GM12801 (cell line): ENCODE results near the gene FAM168B.

Experiments
- TF ChIP-seq, protein P1 (sequence below): IDR thresholded peaks from one replicate; pipeline ENCODE4 v1.5.1; 2011; ENCODE audit warnings: control low read depth; ENCODE audit not compliant: insufficient read length; ENCODE audit errors: extremely low read depth

Gene FAM168B

DNA sequence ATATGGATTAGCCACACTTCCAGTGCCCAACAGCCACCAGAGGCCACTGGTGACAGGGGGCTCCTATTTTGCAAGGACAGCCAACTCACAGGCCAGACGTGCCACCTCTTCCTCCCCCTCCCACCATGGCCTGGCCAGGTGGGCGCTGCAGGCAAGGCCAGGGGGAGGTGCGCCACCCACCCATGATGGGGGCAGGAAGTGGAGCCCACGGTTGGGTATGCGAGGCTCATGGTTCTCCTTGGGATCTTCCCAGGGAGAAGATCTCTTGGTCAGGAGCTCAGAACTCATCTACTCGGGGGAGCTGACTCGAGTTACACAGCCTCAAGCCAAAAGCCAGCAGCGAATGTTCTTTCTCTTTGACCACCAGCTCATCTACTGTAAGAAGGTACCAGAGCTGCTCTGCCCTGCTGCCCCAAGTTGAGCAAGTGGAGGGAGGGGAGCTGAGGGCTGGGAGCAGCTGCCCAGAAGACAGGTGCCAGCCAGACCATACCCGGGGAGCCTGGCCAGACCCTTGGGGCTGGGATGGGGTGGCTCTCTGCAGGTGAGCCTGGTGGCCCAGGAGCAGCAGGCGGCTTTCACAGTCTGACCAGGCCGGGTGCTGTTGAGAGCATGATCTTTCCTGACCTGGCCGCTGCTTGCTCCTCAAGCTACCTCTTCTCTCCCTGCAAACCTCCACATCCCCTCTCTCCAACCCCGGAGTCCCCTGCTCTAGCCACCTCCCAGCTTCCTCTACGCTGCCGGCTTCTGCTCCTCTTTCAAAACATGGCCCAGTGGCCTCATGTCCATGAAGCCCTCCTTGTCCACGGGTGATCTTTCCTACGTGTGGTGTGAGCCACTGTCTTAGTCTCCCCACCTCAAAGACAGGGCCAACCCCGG lies 49.8 kb downstream of the FAM168B start:
- TF ChIP-seq, protein P1, sequence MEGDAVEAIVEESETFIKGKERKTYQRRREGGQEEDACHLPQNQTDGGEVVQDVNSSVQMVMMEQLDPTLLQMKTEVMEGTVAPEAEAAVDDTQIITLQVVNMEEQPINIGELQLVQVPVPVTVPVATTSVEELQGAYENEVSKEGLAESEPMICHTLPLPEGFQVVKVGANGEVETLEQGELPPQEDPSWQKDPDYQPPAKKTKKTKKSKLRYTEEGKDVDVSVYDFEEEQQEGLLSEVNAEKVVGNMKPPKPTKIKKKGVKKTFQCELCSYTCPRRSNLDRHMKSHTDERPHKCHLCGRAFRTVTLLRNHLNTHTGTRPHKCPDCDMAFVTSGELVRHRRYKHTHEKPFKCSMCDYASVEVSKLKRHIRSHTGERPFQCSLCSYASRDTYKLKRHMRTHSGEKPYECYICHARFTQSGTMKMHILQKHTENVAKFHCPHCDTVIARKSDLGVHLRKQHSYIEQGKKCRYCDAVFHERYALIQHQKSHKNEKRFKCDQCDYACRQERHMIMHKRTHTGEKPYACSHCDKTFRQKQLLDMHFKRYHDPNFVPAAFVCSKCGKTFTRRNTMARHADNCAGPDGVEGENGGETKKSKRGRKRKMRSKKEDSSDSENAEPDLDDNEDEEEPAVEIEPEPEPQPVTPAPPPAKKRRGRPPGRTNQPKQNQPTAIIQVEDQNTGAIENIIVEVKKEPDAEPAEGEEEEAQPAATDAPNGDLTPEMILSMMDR, result no peak

DNA sequence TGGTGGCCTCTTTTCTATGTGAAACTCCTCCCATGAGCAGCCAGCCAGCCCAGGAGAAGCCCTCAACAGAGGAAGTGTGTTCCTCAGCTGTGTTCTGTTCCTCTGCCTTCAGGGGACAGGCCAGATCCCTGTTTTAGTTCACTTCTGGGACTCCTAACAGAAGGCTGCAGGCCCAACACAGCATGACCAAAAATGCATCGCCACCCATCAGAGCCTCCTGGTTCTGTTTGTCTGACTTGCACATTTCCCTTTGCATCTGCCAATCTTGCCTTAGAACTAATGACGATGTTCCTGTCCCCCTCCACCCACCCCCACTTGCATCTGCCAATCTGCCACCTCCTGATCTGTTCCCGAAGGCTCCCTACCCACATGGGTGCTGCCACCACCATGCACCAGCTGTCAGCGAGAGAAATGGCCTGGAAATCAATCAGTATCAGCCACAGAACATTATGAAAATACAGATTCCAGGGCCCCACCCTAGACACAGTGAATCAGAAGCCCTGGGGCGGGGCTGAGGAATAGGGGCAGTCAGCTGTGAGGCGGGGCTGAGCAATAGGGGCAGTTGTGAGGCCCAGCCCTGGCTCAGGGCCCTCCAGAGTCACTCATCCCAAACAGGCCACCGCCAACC lies 51.0 kb downstream of the FAM168B start:
- TF ChIP-seq, protein P1, result no peak

DNA sequence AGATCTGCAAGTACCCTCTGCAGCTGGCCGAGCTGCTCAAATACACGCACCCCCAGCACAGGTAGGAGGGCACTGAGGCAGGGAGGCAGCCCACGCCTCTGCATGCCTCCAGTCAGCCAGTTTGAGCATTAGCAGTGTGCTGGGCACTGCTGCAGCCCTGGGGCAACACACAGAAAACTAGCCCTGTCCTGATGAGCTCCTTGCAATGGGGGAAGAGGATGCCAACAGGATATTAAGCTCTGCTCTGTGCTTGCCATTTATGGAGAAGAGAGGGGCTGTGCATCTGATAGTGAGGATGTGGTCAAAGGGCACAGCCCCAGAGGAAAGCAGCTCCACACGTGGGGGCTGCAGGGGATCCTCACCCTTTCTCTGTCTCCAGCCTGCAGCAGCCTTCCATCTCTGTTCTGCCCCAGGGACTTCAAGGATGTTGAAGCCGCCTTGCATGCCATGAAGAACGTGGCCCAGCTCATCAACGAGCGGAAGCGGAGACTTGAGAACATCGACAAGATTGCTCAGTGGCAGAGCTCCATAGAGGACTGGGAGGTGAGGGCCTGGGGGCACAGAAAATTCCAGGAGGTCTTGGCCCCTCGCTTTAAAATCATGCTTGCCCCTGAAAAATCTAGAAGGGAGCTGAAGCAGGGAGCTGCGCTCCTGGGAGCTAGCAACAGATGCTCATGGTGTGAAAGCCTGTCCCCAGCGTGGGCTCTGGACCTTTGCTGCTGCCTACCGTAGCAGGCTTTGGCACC lies 51.7 kb downstream of the FAM168B start:
- TF ChIP-seq, protein P1, result no peak

DNA sequence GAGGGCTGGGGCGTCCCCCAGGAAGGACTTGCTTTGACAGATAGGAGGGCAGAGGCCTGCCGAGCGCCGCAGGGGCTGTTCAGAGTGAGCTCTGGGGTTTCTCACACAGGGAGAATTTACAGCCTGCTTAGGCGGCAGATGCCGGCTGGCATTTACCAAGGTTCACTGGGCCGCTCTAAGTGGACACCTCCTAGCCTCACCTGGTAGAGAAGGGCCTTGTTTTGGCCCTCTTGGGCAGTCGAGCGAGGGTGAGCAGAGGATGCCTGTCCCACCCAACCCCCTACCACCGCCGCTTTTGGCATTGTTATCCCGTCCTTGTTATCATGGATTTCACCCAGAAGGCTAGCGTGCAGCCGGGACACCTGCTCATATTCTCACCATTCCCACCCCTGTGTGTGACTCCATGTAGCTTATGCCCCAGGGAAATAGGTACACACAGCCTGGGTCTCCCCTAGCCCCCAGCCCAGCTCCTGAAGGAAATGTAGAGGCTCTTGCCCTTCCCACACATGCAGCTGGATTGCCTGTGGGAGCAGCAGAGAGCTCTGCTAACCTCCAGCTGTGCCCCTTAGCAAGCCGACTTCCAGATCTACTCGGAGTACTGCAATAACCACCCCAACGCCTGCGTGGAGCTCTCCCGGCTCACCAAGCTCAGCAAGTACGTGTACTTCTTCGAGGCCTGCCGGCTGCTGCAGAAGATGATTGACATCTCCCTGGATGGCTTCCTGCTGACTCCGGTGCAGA lies 52.4 kb downstream of the FAM168B start:
- TF ChIP-seq, protein P1, result no peak

DNA sequence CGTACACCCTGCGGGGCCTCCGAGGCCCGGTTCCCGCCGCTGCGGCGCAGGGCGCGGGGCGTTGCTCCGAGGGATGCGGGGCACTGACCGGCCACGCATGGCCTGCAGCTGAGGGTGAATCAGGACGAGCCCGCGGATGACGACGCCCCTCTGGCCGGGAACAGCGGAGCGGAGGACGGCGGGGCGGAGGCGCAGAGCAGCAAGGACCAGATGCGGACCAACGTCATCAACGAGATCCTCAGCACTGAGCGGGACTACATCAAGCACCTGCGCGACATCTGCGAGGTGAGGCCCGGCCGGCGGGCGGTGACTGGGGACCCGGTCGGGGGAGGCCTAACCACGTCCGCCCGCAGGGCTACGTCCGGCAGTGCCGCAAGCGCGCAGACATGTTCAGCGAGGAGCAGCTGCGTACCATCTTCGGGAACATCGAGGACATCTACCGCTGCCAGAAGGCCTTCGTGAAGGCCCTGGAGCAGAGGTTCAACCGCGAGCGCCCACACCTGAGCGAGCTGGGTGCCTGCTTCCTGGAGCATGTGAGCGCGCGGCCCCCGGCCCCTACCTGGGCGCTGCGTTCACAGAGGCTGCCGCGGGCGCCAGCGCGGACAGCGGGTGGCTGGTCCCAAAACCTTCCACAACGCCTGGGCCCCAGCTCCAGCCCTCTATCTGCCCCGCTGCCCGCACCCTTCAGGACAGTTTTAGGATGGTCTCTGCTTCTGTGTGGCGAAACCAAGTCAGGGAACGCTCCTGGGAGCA lies 53.2 kb downstream of the FAM168B start:
- TF ChIP-seq, protein P1, result no peak

DNA sequence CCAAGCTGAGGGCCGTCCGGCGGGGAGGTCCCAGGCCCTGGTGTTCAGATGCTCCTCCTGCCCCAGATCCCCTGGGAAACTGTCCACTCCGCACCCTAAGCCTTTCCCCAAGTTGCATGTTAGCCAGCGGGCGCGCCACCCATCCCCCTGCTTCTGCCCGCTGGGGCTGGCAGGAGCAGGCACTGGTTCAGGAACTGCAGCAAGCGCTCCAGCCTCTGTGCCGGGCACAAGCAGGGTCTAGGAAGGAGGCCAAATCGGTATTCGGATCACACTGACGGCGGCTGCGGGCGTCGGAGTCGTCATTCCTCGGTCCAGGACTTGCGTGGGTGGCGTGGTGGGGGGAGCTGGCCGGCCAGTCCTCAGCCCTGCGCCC lies 53.7 kb downstream of the FAM168B start:
- TF ChIP-seq, protein P1, result no peak

- TF ChIP-seq, protein P1, result no peak
Observed at GRCh38 chr2:131039101-131039440, 54.2 kb downstream of the FAM168B start.
